K562 (cell line): ENCODE measurements around the gene LRRC4C. TPM values are rescaled to one million over a fixed set of nuclear protein-coding genes. Genes with fewer than 3 reads are reported as not detected.

Source experiments
- ATAC-seq: fragments of 200-7000 bp; cut with Tn5 transposase; 3 replicates; pipeline ENCODE4 v1.9.1; 2020; ENCODE audit warnings: moderate library complexity
- BruUV-seq: library from RNA; stranded (reverse); fragments of 400-500 nt; replicated peaks from 2 replicates; lab custom pipeline; 2021; lab: Mats Ljungman, UMichigan
- CTCF ChIA-PET: fragments of 300-600 bp; formaldehyde crosslinking; extraction: SDS; loops from one replicate; lab custom pipeline; 2021; ENCODE audit warnings: low intra/inter-chr PET ratio; lab: Yijun Ruan, JAX
- POLR2A ChIA-PET: fragments of 300-600, 350-650 bp; sonication (Branson Sonifier 250); formaldehyde crosslinking; extraction: SDS; loops from one replicate; lab custom pipeline; 2021; ENCODE audit warnings: antibody characterized with exemption, inconsistent platforms; lab: Yijun Ruan, JAX
- DNase-seq, 4 experiments: peaks; one replicate each; pipeline versions ENCODE4 v3.0.0 to v3.0.0-alpha.2; 2011 to 2018; ENCODE audit warnings: low spot score in 3 of 4, mixed read lengths in 3 of 4; ENCODE audit errors: extremely low read depth in 1 of 4
- FAIRE-seq: peaks from 2 replicates; lab custom pipeline; 2011; peaks lifted over from hg19 to GRCh38; lab: Jason Lieb, UNC
- H2AFZ ChIP-seq: 2 replicates; pipeline ENCODE4 v1.6.0; 2011; ENCODE audit warnings: low read depth, low read length, control low read depth, inconsistent platforms
- H3K27ac ChIP-seq: fragments of 200-600 bp; 3 replicates; pipeline ENCODE4 v1.8.0; 2011; ENCODE audit warnings: low read depth, mild to moderate bottlenecking, control low read depth, inconsistent platforms, low read length, moderate library complexity, mixed read lengths; ENCODE audit errors: extremely low read depth
- H3K27me3 ChIP-seq, 2 experiments: fragments of 300-600 bp in 1 of 2; 2 replicates in 1 of 2; 3 replicates in 1 of 2; pipeline versions ENCODE4 v1.6.0 to v1.8.0; 2011; ENCODE audit warnings: inconsistent platforms in 2 of 2, low read length in 2 of 2, mild to moderate bottlenecking in 1 of 2, mixed read lengths in 1 of 2, moderate library complexity in 1 of 2; ENCODE audit not compliant: control insufficient read depth in 2 of 2, insufficient read depth in 2 of 2
- H3K36me3 ChIP-seq: fragments of 300-600 bp; 3 replicates; pipeline ENCODE4 v1.8.0; 2011; ENCODE audit warnings: mild to moderate bottlenecking, low read length, inconsistent platforms; ENCODE audit not compliant: control insufficient read depth, insufficient read depth
- H3K4me1 ChIP-seq, 2 experiments: fragments of 200-600 bp in 1 of 2; replicated peaks in 1 of 2; 2 replicates in 1 of 2; 3 replicates in 1 of 2; pipeline versions ENCODE4 v1.5.1 to v1.8.0; 2011; ENCODE audit warnings: inconsistent platforms in 2 of 2, low read length in 2 of 2, mild to moderate bottlenecking in 1 of 2, mixed read lengths in 1 of 2, moderate library complexity in 1 of 2; ENCODE audit not compliant: control insufficient read depth in 2 of 2, insufficient read depth in 2 of 2
- H3K4me2 ChIP-seq: 2 replicates; pipeline ENCODE4 v1.6.1; 2011; ENCODE audit warnings: low read length, control low read depth, inconsistent platforms, mixed read lengths; ENCODE audit not compliant: insufficient read depth
- H3K4me3 ChIP-seq: fragments of 200-600 bp; sonication (generic), shearing (Covaris generic); 2 replicates; pipeline ENCODE4 v1.5.1; 2016; ENCODE audit warnings: control low read depth, inconsistent platforms
- H3K79me2 ChIP-seq: fragments of 200-600 bp; 3 replicates; pipeline ENCODE4 v1.8.0; 2011; ENCODE audit warnings: low read length, inconsistent platforms; ENCODE audit not compliant: control insufficient read depth, insufficient read depth
- H3K9ac ChIP-seq, 2 experiments: 2 replicates each; pipeline versions ENCODE4 v1.6.0 to v1.6.1; 2011; ENCODE audit warnings: low read depth in 2 of 2, low read length in 2 of 2, control low read depth in 1 of 2, inconsistent platforms in 1 of 2, mild to moderate bottlenecking in 1 of 2, mixed read lengths in 1 of 2; ENCODE audit not compliant: insufficient read depth in 1 of 2
- H3K9me1 ChIP-seq: one replicate; pipeline ENCODE4 v1.6.0; 2011; ENCODE audit warnings: inconsistent platforms, mild to moderate bottlenecking, low read length, moderate library complexity; ENCODE audit not compliant: control insufficient read depth, insufficient read depth
- H3K9me3 ChIP-seq: replicated peaks from 2 replicates; pipeline ENCODE4 v1.5.1; 2011; ENCODE audit warnings: low read depth, low read length, inconsistent platforms; ENCODE audit not compliant: control insufficient read depth, insufficient read depth
- H4K20me1 ChIP-seq: replicated peaks from 2 replicates; pipeline ENCODE4 v1.6.1; 2011; ENCODE audit warnings: low read length, inconsistent platforms, mixed read lengths; ENCODE audit not compliant: control insufficient read depth, insufficient read depth
- E2F8 ChIP-seq: fragments of 450-650 bp; IDR thresholded peaks from 2 replicates; pipeline ENCODE4 v1.7.1; 2018; ENCODE audit warnings: mild to moderate bottlenecking, low read depth; ENCODE audit not compliant: partially characterized antibody
- HLTF ChIP-seq: fragments of 450-650 bp; IDR thresholded peaks from 2 replicates; pipeline ENCODE4 v1.6.1; 2016
- HSF4 ChIP-seq: fragments of 250-450 bp; sonication (Bioruptor Pico); IDR thresholded peaks from 2 replicates; pipeline ENCODE4 v2.1.2; 2022; ENCODE audit warnings: mild to moderate bottlenecking, moderate library complexity, borderline replicate concordance
- JUNB ChIP-seq: fragments of 450-650 bp; formaldehyde crosslinking; conservative IDR thresholded peaks from 2 replicates; pipeline ENCODE4 v1.4.0; 2020; ENCODE audit warnings: mild to moderate bottlenecking
- KDM5B ChIP-seq: fragments of 200-600 bp; sonication (generic); IDR thresholded peaks from 2 replicates; pipeline ENCODE4 v1.6.1; 2012; ENCODE audit warnings: low read depth, mild to moderate bottlenecking, moderate library complexity, low read length, control low read depth, inconsistent platforms; ENCODE audit not compliant: insufficient replicate concordance
- MITF ChIP-seq: IDR thresholded peaks from 2 replicates; pipeline ENCODE4 v1.6.1; 2014; ENCODE audit warnings: antibody characterized with exemption
- MYBL2 ChIP-seq, 2 experiments: fragments of 450-650 bp in 1 of 2; sonication (generic) in 1 of 2; formaldehyde crosslinking in 1 of 2; IDR thresholded peaks; 2 replicates each; pipeline versions ENCODE4 v1.6.1 to v1.8.1; 2017 to 2022; ENCODE audit warnings: borderline replicate concordance in 1 of 2, inconsistent platforms in 1 of 2, low read depth in 1 of 2, mild to moderate bottlenecking in 1 of 2, missing genetic modification reagents in 1 of 2, moderate library complexity in 1 of 2
- NFIC ChIP-seq: fragments of 450-650 bp; IDR thresholded peaks from 2 replicates; pipeline ENCODE4 v1.6.1; 2017; ENCODE audit warnings: mild to moderate bottlenecking, inconsistent platforms
- RFX5 ChIP-seq: IDR thresholded peaks from 2 replicates; pipeline ENCODE4 v1.6.1; 2011; ENCODE audit warnings: low read depth, mild to moderate bottlenecking, improper control_type of control experiment, low read length
- SETDB1 ChIP-seq: IDR thresholded peaks from one replicate; pipeline ENCODE4 v1.6.1; 2012; ENCODE audit warnings: low read length, control low read depth, inconsistent platforms
- SOX6 ChIP-seq: fragments of 450-650 bp; IDR thresholded peaks from 2 replicates; pipeline ENCODE4 v1.6.1; 2014; ENCODE audit warnings: mild to moderate bottlenecking
- TAF9B ChIP-seq: fragments of 450-650 bp; IDR thresholded peaks from 2 replicates; pipeline ENCODE4 v1.6.1; 2018; ENCODE audit warnings: mild to moderate bottlenecking; ENCODE audit not compliant: partially characterized antibody
- TEAD2 ChIP-seq: fragments of 450-650 bp; IDR thresholded peaks from 2 replicates; pipeline ENCODE4 v1.6.1; 2016; ENCODE audit warnings: missing genetic modification characterization, control low read depth, missing compliant biosample characterization
- THAP7 ChIP-seq: fragments of 250-450 bp; sonication (Bioruptor Pico); IDR thresholded peaks from 2 replicates; pipeline ENCODE4 v1.5.0; 2021
- XRCC5 ChIP-seq: fragments of 200-400 bp; formaldehyde crosslinking; IDR thresholded peaks from 2 replicates; pipeline ENCODE4 v1.6.1; 2017; ENCODE audit warnings: low read depth, mild to moderate bottlenecking, low read length
- ZNF121 ChIP-seq: sonication (generic); formaldehyde crosslinking; conservative IDR thresholded peaks from 2 replicates; pipeline ENCODE4 v1.8.0; 2022; ENCODE audit warnings: missing genetic modification reagents
- ZNF24 ChIP-seq: fragments of 450-650 bp; IDR thresholded peaks from 2 replicates; pipeline ENCODE4 v1.6.1; 2016
- ZNF449 ChIP-seq: fragments of 250-450 bp; sonication (Bioruptor Pico); IDR thresholded peaks from 2 replicates; pipeline ENCODE4 v1.8.0; 2022; ENCODE audit warnings: moderate library complexity, mild to moderate bottlenecking, inconsistent platforms
- ZNF76 ChIP-seq: fragments of 250-450 bp; sonication (Bioruptor Pico); IDR thresholded peaks from 2 replicates; pipeline ENCODE4 v1.4.0; 2020; ENCODE audit warnings: mild to moderate bottlenecking, moderate library complexity, borderline replicate concordance
- WGBS: fragments of 100-300 bp; shearing (Covaris generic); methylation state at CpG from one replicate; pipeline ENCODE4 v1.1.6; 2016; ENCODE audit warnings: low coverage, mixed read lengths; ENCODE audit not compliant: insufficient coverage; ENCODE audit errors: missing lambda C conversion rate; 5-methylcytosine and 5-hydroxymethylcytosine counted together
- in situ Hi-C: fragments of 300-500 bp; cut with MboI; formaldehyde crosslinking; loops from 4 replicates; pipeline ENCODE4 v1.15.0; 2018; ENCODE audit warnings: inconsistent platforms, mixed read lengths
- intact Hi-C: fragments of 100-400 bp; cut with micrococcal nuclease; formaldehyde crosslinking; loops from 2 replicates; pipeline ENCODE4 v1.14.2; 2022
- polyA plus RNA-seq, 8 experiments: library from polyadenylated mRNA; depleted of rRNA in 4 of 8; stranded (reverse) in 5 of 8; unstranded in 3 of 8; fragments of >200 nt; fragmentation: Nextera tagmentation in 2 of 8; fragmentation: Illumina TruSeq in 1 of 8; extraction: Ambion mirVana in 2 of 8; extraction: Trizol in 1 of 8; gene quantifications; 2 replicates each; pipeline versions ENCODE4 v1.2.1 to v1.2.3, GENCODE V29; 2011 to 2014; ENCODE audit warnings: inconsistent platforms in 1 of 8, missing spikeins in 1 of 8
- total RNA-seq, 7 experiments: library from RNA; depleted of rRNA in 6 of 7; stranded (reverse); fragments of >200 nt in 6 of 7; fragmentation: Illumina TruSeq in 2 of 7; extraction: Trizol in 2 of 7; gene quantifications; 2 replicates each; pipeline versions ENCODE4 v1.2.1 to v1.2.3, GENCODE V29; 2011 to 2021; ENCODE audit warnings: low replicate concordance in 1 of 7

LRRC4C gene
- total and polyA plus RNA-seq, 9 of the 15 experiments (the other 6 are each of a cell fraction or from before 2014, with no cell fraction given): not detected

GRCh38 chr11:40938002-40938401 is 521.5 kb downstream of the LRRC4C start:
- in situ Hi-C loops: no loop called here
- TF ChIP-seq HSF4 (CRISPR knock-in tag): no peak
- no peak for TF ChIP-seq TEAD2
- no peak for TF ChIP-seq ZNF449 (CRISPR knock-in tag)
- TF ChIP-seq SETDB1: no peak
- TF ChIP-seq RFX5: no peak
- no peak for TF ChIP-seq JUNB (CRISPR knock-in tag)
- no peak for TF ChIP-seq XRCC5
- no peak for TF ChIP-seq NFIC
- no peak for TF ChIP-seq ZNF24
- TF ChIP-seq MITF: no peak
- TF ChIP-seq THAP7: no peak
- no peak for TF ChIP-seq ZNF121 (CRISPR knock-in tag)
- no peak for TF ChIP-seq ZNF76 (CRISPR knock-in tag)
- no peak for TF ChIP-seq KDM5B
- TF ChIP-seq SOX6: no peak
- TF ChIP-seq TAF9B: no peak
- no peak for TF ChIP-seq HLTF
- no peak for TF ChIP-seq MYBL2 (IDR thresholded peaks at IDR 0.05; ENCODE audit: low read depth)
- no peak for TF ChIP-seq MYBL2 (CRISPR knock-in tag; IDR thresholded peaks at IDR 0.05; ENCODE audit: borderline replicate concordance)
- TF ChIP-seq E2F8: no peak

More at GRCh38 chr11:40938002-40938401, 521.5 kb downstream of the LRRC4C start:
- Histone ChIP-seq H3K79me2 (no peaks in the 10 kb centered on the region), H3K4me2 (no peak overlapping the region), H3K4me3 (no peak overlapping the region), H3K9ac (no peak overlapping the region), H3K9me1 (no peaks in the 10 kb centered on the region), H3K4me1 (no peaks in the 10 kb centered on the region), H3K36me3 (no peaks in the 10 kb centered on the region), H3K27me3 (no peaks in the 10 kb centered on the region), H3K27ac (no peak overlapping the region), H4K20me1 (no peaks in the 10 kb centered on the region), H2AFZ (no peak overlapping the region), H3K9me3 (no peaks in the 10 kb centered on the region)
- no peak for DNase-seq
- ATAC-seq: no peak
- BruUV-seq: no TSS peak
- whole genome bisulfite sequencing: 0% methylated on average over 4 of the region's 4 CpGs
- intact Hi-C loops: no loop called here
- FAIRE-seq: no peak
- ChIA-PET CTCF (no interaction called here), POLR2A (no interaction called here)
